Nephron (organoid): ENCODE data around the gene ADAMTS12.

Source experiments
- H3K27ac Mint-ChIP-seq, 3 experiments: 2 replicates each; pipeline ENCODE4 v1.8.0; 2020; ENCODE audit warnings: mixed read lengths in 3 of 3, mild to moderate bottlenecking in 2 of 3, moderate library complexity in 1 of 3
- H3K27me3 Mint-ChIP-seq: 2 replicates; pipeline ENCODE4 v1.8.0; 2021; ENCODE audit warnings: low read depth, mild to moderate bottlenecking, moderate library complexity, mixed read lengths
- H3K36me3 Mint-ChIP-seq: 2 replicates; pipeline ENCODE4 v1.8.0; 2020; ENCODE audit warnings: low read depth, mixed read lengths
- H3K4me1 Mint-ChIP-seq: 2 replicates; pipeline ENCODE4 v1.8.0; 2020; ENCODE audit warnings: mixed read lengths
- H3K4me3 Mint-ChIP-seq, 3 experiments: 2 replicates each; pipeline ENCODE4 v1.8.0; 2020; ENCODE audit warnings: mild to moderate bottlenecking in 3 of 3, mixed read lengths in 3 of 3, moderate library complexity in 2 of 3
- H3K9me3 Mint-ChIP-seq: 2 replicates; pipeline ENCODE4 v1.8.0; 2020; ENCODE audit warnings: mixed read lengths
- CTCF ChIP-seq, 3 experiments: fragments of 200-600 bp; sonication (generic); IDR thresholded peaks; one replicate each; pipeline ENCODE4 v1.5.0; 2021; ENCODE audit warnings: antibody characterized with exemption in 3 of 3; ENCODE audit not compliant: unreplicated experiment in 3 of 3

Gene ADAMTS12

GRCh38 chr5:33539212-33539611 lies 352.6 kb downstream of the ADAMTS12 start:
- peaks cover 7% of the 10 kb centered on the region for H3K4me1 Mint-ChIP-seq
- H3K4me3 Mint-ChIP-seq, result no peak overlapping the region
- no peak overlapping the region for H3K27ac Mint-ChIP-seq
- peaks cover 25% of the 10 kb centered on the region for H3K9me3 Mint-ChIP-seq
- no peaks in the 10 kb centered on the region for H3K27me3 Mint-ChIP-seq
- peaks cover 28% of the 10 kb centered on the region for H3K36me3 Mint-ChIP-seq
- TF ChIP-seq CTCF (IDR thresholded peaks at IDR 0.05; ENCODE audit: unreplicated experiment in 3 of 3), result no peak

- H3K4me3 Mint-ChIP-seq, result no peak overlapping the region
These were observed 353.6 kb downstream of the ADAMTS12 start for GRCh38 chr5:33538201-33538600.

GRCh38 chr5:33537240-33537639 lies 354.6 kb downstream of the ADAMTS12 start:
- no peak overlapping the region for H3K4me3 Mint-ChIP-seq
- H3K27me3 Mint-ChIP-seq, result no peaks in the 10 kb centered on the region
- no peak for TF ChIP-seq CTCF (IDR thresholded peaks at IDR 0.05; ENCODE audit: unreplicated experiment in 3 of 3)
- no peak overlapping the region for H3K27ac Mint-ChIP-seq
- H3K9me3 Mint-ChIP-seq, result peaks cover 8% of the 10 kb centered on the region
- peaks cover 7% of the 10 kb centered on the region for H3K4me1 Mint-ChIP-seq
- peaks cover 12% of the 10 kb centered on the region for H3K36me3 Mint-ChIP-seq

More at GRCh38 chr5:33538201-33538600, 353.6 kb downstream of the ADAMTS12 start:
- Mint-ChIP-seq H3K9me3 (peaks cover 18% of the 10 kb centered on the region), H3K27ac (no peak overlapping the region), H3K36me3 (peaks cover 21% of the 10 kb centered on the region), H3K27me3 (no peaks in the 10 kb centered on the region), H3K4me1 (peaks cover 7% of the 10 kb centered on the region)
- TF ChIP-seq CTCF (IDR thresholded peaks at IDR 0.05; ENCODE audit: unreplicated experiment in 3 of 3), result no peak

GRCh38 chr5:33536802-33537201 lies 355.0 kb downstream of the ADAMTS12 start:
- no peak for TF ChIP-seq CTCF (IDR thresholded peaks at IDR 0.05; ENCODE audit: unreplicated experiment in 3 of 3)
- Mint-ChIP-seq H3K36me3 (peaks cover 9% of the 10 kb centered on the region), H3K27me3 (no peaks in the 10 kb centered on the region), H3K9me3 (peaks cover 8% of the 10 kb centered on the region), H3K4me3 (no peak overlapping the region), H3K27ac (no peak overlapping the region), H3K4me1 (peaks cover 7% of the 10 kb centered on the region)

- Mint-ChIP-seq H3K27me3 (no peaks in the 10 kb centered on the region), H3K9me3 (no peaks in the 10 kb centered on the region), H3K4me3 (no peak overlapping the region), H3K36me3 (peaks cover 3% of the 10 kb centered on the region), H3K27ac (no peak overlapping the region), H3K4me1 (no peaks in the 10 kb centered on the region)
- no peak for TF ChIP-seq CTCF (IDR thresholded peaks at IDR 0.05; ENCODE audit: unreplicated experiment in 3 of 3)
These were observed 360.0 kb downstream of the ADAMTS12 start for GRCh38 chr5:33531824-33532223.

GRCh38 chr5:33531037-33531298 lies 360.8 kb downstream of the ADAMTS12 start:
- H3K4me3 Mint-ChIP-seq, result no peak overlapping the region
- TF ChIP-seq CTCF (IDR thresholded peaks at IDR 0.05; ENCODE audit: unreplicated experiment in 3 of 3), result no peak
- no peaks in the 10 kb centered on the region for H3K27me3 Mint-ChIP-seq
- H3K36me3 Mint-ChIP-seq, result peaks cover 3% of the 10 kb centered on the region
- no peak overlapping the region for H3K27ac Mint-ChIP-seq
- no peaks in the 10 kb centered on the region for H3K9me3 Mint-ChIP-seq
- H3K4me1 Mint-ChIP-seq, result no peaks in the 10 kb centered on the region
